ENCODE results near the gene DCX.

- TF ChIP-seq CTCF (IDR thresholded peaks at IDR 0.05) (no peak), EZH2 (IDR thresholded peaks at IDR 0.05; ENCODE audit: borderline replicate concordance, insufficient read depth, low read depth, low read length, poor library complexity, severe bottlenecking) (no peak)
These were observed 63.6 kb downstream of the DCX start for GRCh38 chrX:111348429-111348828.

All from B cell (primary cell).